SHP77 (cell line): Measurements from ENCODE around the gene CLDN7.
"Not testable (repeated sequence)": the region's sequence is repeated elsewhere in the genome, so short reads cannot be mapped to it uniquely, and the experiment has no call there.

Experiments used
- DNase-seq, 2 experiments: peaks; one replicate each; lab custom pipeline; 2025; lab: John Stamatoyannopoulos, UW

Gene CLDN7

GRCh38 chr17:7256766-7257456 is 5.4 kb downstream of the CLDN7 start:
- DNase-seq = no peak

- DNase-seq = no peak
Measured at GRCh38 chr17:7254511-7254910, 7.8 kb downstream of the CLDN7 start.

- DNase-seq = no peak
Measured at GRCh38 chr17:7253082-7253481, 9.2 kb downstream of the CLDN7 start.

GRCh38 chr17:7252176-7253043 is 9.9 kb downstream of the CLDN7 start, which contains the start of gene ELP5:
Gene ELP5 (plus strand): TSS chr17:7252215. CDS start chr17:7252551, 336 bp downstream.
- DNase-seq = peak; percentile 94 to 97

- peak; percentile 99 to 100 for DNase-seq
Measured at GRCh38 chr17:7251661-7252175, 10.6 kb downstream of the CLDN7 start, which contains the start of gene CTDNEP1. Gene CTDNEP1 (minus strand): TSS chr17:7251734. CDS start chr17:7251296, 438 bp downstream.

- no peak for DNase-seq
Measured at GRCh38 chr17:7250695-7251627, 11.3 kb downstream of the CLDN7 start.

GRCh38 chr17:7249830-7250229 is 12.4 kb downstream of the CLDN7 start:
- no peak for DNase-seq

- no peak for DNase-seq
Measured at GRCh38 chr17:7249214-7249613, 13.1 kb downstream of the CLDN7 start.

- no peak for DNase-seq
Measured at GRCh38 chr17:7248796-7249195, 13.5 kb downstream of the CLDN7 start.

GRCh38 chr17:7246779-7247178 is 15.5 kb downstream of the CLDN7 start:
- DNase-seq = no peak

GRCh38 chr17:7243838-7244237 is 18.4 kb downstream of the CLDN7 start:
- DNase-seq = not testable (repeated sequence)

GRCh38 chr17:7243453-7243729 is 18.9 kb downstream of the CLDN7 start:
- DNase-seq = no peak

- peak; percentile 94 to 96 for DNase-seq
Measured at GRCh38 chr17:7242717-7243452, 19.4 kb downstream of the CLDN7 start.

GRCh38 chr17:7241783-7242716 is 20.2 kb downstream of the CLDN7 start, which contains the start of gene GABARAP:
Gene GABARAP (minus strand): TSS chr17:7242449. CDS start chr17:7242330, 119 bp downstream.
- DNase-seq = peak; percentile 86 to 89

- DNase-seq = no peak
Measured at GRCh38 chr17:7241090-7241733, 21.1 kb downstream of the CLDN7 start.

- DNase-seq = no peak
Measured at GRCh38 chr17:7240375-7240774, 21.9 kb downstream of the CLDN7 start.

- peak; percentile 100 for DNase-seq
Measured at GRCh38 chr17:7239091-7240027, 22.9 kb downstream of the CLDN7 start, which contains the start of gene PHF23. Gene PHF23 (minus strand): TSS chr17:7239457. CDS start chr17:7239279, 178 bp downstream.
